ENCODE results near the gene MIOX. TPM values are rescaled to one million over a fixed set of nuclear protein-coding genes. Genes with fewer than 3 reads are reported as not detected.

MIOX gene
- total and polyA plus RNA-seq, 10 of the 15 experiments (the other 5 are each of a cell fraction or from before 2014, with no cell fraction given) = 0.10 to 0.31 TPM; not detected in 8

GRCh38 chr22:50468626-50469025 lies 18.0 kb upstream of the MIOX start:
- DNase-seq (ENCODE audit: low read depth, low spot score) = no peak
- Histone ChIP-seq H3K9ac (ENCODE audit: control insufficient read depth, insufficient read depth, low read length) (peak overlapping the region; percentile 61), H3K27me3 (replicated peaks in 1 of 2; ENCODE audit: control insufficient read depth in 2 of 2, insufficient read depth in 2 of 2, low read length in 1 of 2) (no peaks in the 10 kb centered on the region), H3K27ac (ENCODE audit: control insufficient read depth, insufficient read depth) (peak overlapping the region; percentile 83), H2AFZ (ENCODE audit: control insufficient read depth, low read depth, low read length) (no peak overlapping the region), H3K9me3 (replicated peaks; ENCODE audit: control insufficient read depth, insufficient read depth, low read length) (no peaks in the 10 kb centered on the region), H4K20me1 (ENCODE audit: control insufficient read depth, insufficient read depth) (no peaks in the 10 kb centered on the region), H3K4me2 (ENCODE audit: control insufficient read depth, insufficient read depth) (peak overlapping the region; percentile 99), H3K36me3 (ENCODE audit: control insufficient read depth in 2 of 2, insufficient read depth in 2 of 2, low read length in 1 of 2) (peaks cover 12 to 34% of the 10 kb centered on the region in 2 experiments), H3K4me1 (ENCODE audit: control insufficient read depth, insufficient read depth, low read length) (peaks cover 47% of the 10 kb centered on the region), H3K79me2 (ENCODE audit: control insufficient read depth, insufficient read depth, low read length) (peaks cover 47% of the 10 kb centered on the region), H3K4me3 (no peak overlapping the region)
- BruUV-seq (replicated peaks) = no TSS peak
- ChIA-PET RAD21 (ENCODE audit: unreplicated experiment) (no interaction called here), SMC1A (ENCODE audit: uncharacterized antibody, unreplicated experiment) (interaction anchor here (0.6 to 1.1 kb wide), 2 partner anchors 66 to 225 kb away, joined by 3 read pairs; no protein-coding TSS in a partner anchor), CTCF (interaction anchor here (0.5 to 3.3 kb wide), 7 partner anchors 57 to 228 kb away, joined by 3 to 19 read pairs (median 4); partner anchors contain the start of gene SCO2), POLR2A (interaction anchor here (1.0 to 1.9 kb wide), 3 partner anchors 12 to 39 kb away, joined by 3 to 7 read pairs (median 5); partner anchors contain the start of genes LMF2, MIOX and NCAPH2)
- 57% methylated on average over 8 of the region's 8 CpGs for WGBS (ENCODE audit: insufficient coverage, insufficient replicate concordance, low lambda C conversion rate, missing lambda C conversion rate)
- intact Hi-C loops (cut with micrococcal nuclease; ENCODE audit: unreplicated experiment) = no loop called here
- in situ Hi-C loops (cut with MboI) = no loop called here
- ATAC-seq = no peak
- FAIRE-seq = no peak
- TF ChIP-seq, protein P1, sequence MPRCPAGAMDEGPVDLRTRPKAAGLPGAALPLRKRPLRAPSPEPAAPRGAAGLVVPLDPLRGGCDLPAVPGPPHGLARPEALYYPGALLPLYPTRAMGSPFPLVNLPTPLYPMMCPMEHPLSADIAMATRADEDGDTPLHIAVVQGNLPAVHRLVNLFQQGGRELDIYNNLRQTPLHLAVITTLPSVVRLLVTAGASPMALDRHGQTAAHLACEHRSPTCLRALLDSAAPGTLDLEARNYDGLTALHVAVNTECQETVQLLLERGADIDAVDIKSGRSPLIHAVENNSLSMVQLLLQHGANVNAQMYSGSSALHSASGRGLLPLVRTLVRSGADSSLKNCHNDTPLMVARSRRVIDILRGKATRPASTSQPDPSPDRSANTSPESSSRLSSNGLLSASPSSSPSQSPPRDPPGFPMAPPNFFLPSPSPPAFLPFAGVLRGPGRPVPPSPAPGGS (IDR thresholded peaks at IDR 0.05; ENCODE audit: borderline replicate concordance, insufficient read depth, low read depth, low read length, poor library complexity, severe bottlenecking) = no peak
- TF ChIP-seq, protein P2, sequence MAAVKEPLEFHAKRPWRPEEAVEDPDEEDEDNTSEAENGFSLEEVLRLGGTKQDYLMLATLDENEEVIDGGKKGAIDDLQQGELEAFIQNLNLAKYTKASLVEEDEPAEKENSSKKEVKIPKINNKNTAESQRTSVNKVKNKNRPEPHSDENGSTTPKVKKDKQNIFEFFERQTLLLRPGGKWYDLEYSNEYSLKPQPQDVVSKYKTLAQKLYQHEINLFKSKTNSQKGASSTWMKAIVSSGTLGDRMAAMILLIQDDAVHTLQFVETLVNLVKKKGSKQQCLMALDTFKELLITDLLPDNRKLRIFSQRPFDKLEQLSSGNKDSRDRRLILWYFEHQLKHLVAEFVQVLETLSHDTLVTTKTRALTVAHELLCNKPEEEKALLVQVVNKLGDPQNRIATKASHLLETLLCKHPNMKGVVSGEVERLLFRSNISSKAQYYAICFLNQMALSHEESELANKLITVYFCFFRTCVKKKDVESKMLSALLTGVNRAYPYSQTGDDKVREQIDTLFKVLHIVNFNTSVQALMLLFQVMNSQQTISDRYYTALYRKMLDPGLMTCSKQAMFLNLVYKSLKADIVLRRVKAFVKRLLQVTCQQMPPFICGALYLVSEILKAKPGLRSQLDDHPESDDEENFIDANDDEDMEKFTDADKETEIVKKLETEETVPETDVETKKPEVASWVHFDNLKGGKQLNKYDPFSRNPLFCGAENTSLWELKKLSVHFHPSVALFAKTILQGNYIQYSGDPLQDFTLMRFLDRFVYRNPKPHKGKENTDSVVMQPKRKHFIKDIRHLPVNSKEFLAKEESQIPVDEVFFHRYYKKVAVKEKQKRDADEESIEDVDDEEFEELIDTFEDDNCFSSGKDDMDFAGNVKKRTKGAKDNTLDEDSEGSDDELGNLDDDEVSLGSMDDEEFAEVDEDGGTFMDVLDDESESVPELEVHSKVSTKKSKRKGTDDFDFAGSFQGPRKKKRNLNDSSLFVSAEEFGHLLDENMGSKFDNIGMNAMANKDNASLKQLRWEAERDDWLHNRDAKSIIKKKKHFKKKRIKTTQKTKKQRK (IDR thresholded peaks at IDR 0.05; ENCODE audit: low read depth, low read length) = no peak
- TF ChIP-seq STAT1 (conservative IDR thresholded peaks at IDR 0.05) = no peak
- no peak for TF ChIP-seq SUPT20H (IDR thresholded peaks at IDR 0.05; ENCODE audit: borderline replicate concordance, control insufficient read depth, low read depth, low read length)
- no peak for TF ChIP-seq JUND (IDR thresholded peaks at IDR 0.05; ENCODE audit: low read depth, low read length)
- TF ChIP-seq, protein P3, sequence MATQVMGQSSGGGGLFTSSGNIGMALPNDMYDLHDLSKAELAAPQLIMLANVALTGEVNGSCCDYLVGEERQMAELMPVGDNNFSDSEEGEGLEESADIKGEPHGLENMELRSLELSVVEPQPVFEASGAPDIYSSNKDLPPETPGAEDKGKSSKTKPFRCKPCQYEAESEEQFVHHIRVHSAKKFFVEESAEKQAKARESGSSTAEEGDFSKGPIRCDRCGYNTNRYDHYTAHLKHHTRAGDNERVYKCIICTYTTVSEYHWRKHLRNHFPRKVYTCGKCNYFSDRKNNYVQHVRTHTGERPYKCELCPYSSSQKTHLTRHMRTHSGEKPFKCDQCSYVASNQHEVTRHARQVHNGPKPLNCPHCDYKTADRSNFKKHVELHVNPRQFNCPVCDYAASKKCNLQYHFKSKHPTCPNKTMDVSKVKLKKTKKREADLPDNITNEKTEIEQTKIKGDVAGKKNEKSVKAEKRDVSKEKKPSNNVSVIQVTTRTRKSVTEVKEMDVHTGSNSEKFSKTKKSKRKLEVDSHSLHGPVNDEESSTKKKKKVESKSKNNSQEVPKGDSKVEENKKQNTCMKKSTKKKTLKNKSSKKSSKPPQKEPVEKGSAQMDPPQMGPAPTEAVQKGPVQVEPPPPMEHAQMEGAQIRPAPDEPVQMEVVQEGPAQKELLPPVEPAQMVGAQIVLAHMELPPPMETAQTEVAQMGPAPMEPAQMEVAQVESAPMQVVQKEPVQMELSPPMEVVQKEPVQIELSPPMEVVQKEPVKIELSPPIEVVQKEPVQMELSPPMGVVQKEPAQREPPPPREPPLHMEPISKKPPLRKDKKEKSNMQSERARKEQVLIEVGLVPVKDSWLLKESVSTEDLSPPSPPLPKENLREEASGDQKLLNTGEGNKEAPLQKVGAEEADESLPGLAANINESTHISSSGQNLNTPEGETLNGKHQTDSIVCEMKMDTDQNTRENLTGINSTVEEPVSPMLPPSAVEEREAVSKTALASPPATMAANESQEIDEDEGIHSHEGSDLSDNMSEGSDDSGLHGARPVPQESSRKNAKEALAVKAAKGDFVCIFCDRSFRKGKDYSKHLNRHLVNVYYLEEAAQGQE (IDR thresholded peaks at IDR 0.05; ENCODE audit: low read depth, low read length) = no peak
- no peak for TF ChIP-seq E2F4 (IDR thresholded peaks at IDR 0.05; ENCODE audit: low read depth, low read length)
- TF ChIP-seq, protein P4, sequence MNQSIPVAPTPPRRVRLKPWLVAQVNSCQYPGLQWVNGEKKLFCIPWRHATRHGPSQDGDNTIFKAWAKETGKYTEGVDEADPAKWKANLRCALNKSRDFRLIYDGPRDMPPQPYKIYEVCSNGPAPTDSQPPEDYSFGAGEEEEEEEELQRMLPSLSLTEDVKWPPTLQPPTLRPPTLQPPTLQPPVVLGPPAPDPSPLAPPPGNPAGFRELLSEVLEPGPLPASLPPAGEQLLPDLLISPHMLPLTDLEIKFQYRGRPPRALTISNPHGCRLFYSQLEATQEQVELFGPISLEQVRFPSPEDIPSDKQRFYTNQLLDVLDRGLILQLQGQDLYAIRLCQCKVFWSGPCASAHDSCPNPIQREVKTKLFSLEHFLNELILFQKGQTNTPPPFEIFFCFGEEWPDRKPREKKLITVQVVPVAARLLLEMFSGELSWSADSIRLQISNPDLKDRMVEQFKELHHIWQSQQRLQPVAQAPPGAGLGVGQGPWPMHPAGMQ (IDR thresholded peaks at IDR 0.05; ENCODE audit: borderline replicate concordance) = no peak
- no peak for TF ChIP-seq ATF2 (IDR thresholded peaks at IDR 0.05; ENCODE audit: low read length)
- TF ChIP-seq NR2C1 (IDR thresholded peaks at IDR 0.05) = no peak
